ENCODE measurements around the gene RBBP4.

GRCh38 chr1:32696041-32696440 lies 45.0 kb downstream of the RBBP4 start:
- TF ChIP-seq CTCF (IDR thresholded peaks at IDR 0.05; ENCODE audit: insufficient read depth, low read depth, low read length) (no peak), EZH2 (IDR thresholded peaks at IDR 0.05; ENCODE audit: insufficient read depth, low read length) (no peak)
